Endometrial microvascular endothelial cells (primary cell): ENCODE results near the gene SPSB2. TPM values are rescaled to one million over a fixed set of nuclear protein-coding genes. Genes with fewer than 3 reads are reported as not detected.
"Not testable (repeated sequence)": the region's sequence is repeated elsewhere in the genome, so short reads cannot be mapped to it uniquely, and the experiment has no call there.

ENCODE experiments used
- in situ Hi-C: cut with HindIII; loops from 2 replicates; pipeline ENCODE4 v1.10.0; 2017; ENCODE audit warnings: low sequenced_read_pairs, low pct_unique_long_range_greater_than_20kb; ENCODE audit errors: inconsistent ontology term
- total RNA-seq: library from RNA; depleted of rRNA; stranded (reverse); fragments of >200 nt; gene quantifications from one replicate; pipeline ENCODE4 v1.2.3, GENCODE V29; 2015; ENCODE audit errors: inconsistent ontology term

The SPSB2 gene
- total RNA-seq, 1 donor from 2014 or later, result 2.1 TPM

- in situ Hi-C loops, result no loop called here
These were observed 10.1 kb upstream of the SPSB2 start for GRCh38 chr12:6883252-6883651.

- in situ Hi-C loops, result not testable (repeated sequence)
These were observed 6.7 kb upstream of the SPSB2 start for GRCh38 chr12:6879824-6880223.

- in situ Hi-C loops, result not testable (repeated sequence)
These were observed 889 bp upstream of the SPSB2 start for GRCh38 chr12:6874015-6874368.

- in situ Hi-C loops, result no loop called here
These were observed 742 bp downstream of the SPSB2 start for GRCh38 chr12:6872073-6873048.

DNA sequence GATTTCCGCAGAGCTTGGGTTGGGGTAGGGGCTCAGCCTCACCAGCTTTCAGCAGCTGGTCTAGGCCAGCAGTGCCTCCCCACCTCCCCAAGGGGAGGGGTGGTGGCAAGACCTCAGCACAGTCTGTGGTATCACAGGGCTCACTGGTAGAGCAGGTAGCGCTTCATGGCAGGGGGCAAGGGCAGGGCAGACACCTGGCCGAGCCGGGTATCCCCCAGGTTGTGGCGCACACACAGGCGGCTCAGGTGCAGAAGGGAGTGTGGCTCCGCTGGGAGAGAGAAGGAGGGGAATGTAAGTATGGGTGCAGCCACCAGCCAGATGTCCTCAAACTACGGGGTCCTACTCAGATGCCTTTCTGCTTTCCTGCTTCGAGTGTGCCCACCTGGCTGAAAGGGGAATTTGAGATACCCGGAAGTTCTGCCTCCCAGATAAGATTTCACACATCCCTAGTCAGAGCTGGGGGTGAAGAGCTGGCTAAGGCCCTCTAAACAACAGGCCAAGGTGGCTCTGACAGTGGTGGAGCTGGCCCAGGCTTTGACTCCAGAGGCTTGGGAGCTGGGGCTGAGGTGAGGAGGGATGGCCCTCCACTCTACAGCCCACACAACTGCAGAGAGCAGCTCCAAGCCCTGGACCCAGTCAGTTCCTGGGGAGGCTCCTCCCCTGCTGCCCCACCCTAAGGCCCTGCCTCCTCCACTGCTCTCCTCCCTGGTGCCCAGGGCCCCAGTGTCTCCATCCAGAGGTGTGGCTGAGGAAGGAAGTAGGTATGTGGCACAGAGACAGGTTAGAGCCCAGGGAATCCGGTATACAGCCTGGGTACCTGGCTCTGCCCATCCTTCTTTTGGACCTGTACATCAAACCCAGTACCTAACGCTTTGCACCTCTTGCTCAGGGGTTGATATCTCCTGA, 1.8 kb downstream of the SPSB2 start:
- in situ Hi-C loops, result no loop called here

DNA sequence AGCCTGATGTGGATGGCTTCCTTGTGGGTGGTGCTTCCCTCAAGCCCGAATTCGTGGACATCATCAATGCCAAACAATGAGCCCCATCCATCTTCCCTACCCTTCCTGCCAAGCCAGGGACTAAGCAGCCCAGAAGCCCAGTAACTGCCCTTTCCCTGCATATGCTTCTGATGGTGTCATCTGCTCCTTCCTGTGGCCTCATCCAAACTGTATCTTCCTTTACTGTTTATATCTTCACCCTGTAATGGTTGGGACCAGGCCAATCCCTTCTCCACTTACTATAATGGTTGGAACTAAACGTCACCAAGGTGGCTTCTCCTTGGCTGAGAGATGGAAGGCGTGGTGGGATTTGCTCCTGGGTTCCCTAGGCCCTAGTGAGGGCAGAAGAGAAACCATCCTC, 2.8 kb downstream of the SPSB2 start:
- in situ Hi-C loops, result not testable (repeated sequence)

GRCh38 chr12:6869049-6870021, 3.8 kb downstream of the SPSB2 start:
- in situ Hi-C loops, result no loop called here

- in situ Hi-C loops, result no loop called here
These were observed 4.7 kb downstream of the SPSB2 start for GRCh38 chr12:6868211-6869048.

- in situ Hi-C loops, result no loop called here
These were observed 5.5 kb downstream of the SPSB2 start, which contains the start of gene TPI1 for GRCh38 chr12:6867413-6868210. Gene TPI1 (plus strand): TSS chr12:6867531. CDS start chr12:6867567, 36 bp downstream.

DNA sequence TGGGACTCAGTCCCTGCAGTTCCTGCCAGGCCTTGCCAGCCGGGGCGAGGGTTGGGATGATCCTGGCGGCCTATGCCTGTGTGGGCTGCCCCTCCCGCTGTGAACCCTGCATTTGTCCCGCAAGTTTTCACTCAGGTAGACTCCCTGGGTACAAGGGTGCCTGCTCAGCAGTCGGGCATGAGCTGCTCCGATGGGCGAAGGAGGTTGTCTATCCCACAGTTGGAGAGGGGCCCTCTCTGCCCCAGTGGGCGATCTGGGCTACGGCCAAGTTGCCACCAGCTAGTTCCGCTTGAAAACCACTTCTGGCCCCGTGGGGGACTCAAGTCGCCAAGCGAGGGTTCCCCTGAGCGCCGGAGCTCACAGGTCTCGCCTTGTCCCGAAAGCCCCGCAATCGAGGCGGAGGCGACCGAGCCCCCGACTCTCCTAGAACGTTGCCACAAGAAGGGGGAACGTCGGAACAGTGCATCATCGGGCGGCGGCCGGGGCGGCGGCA, 6.1 kb downstream of the SPSB2 start:
- in situ Hi-C loops, result no loop called here

GRCh38 chr12:6866163-6866919, 6.8 kb downstream of the SPSB2 start:
- in situ Hi-C loops, result no loop called here

- in situ Hi-C loops, result not testable (repeated sequence)
These were observed 7.8 kb downstream of the SPSB2 start for GRCh38 chr12:6865307-6865706.

DNA sequence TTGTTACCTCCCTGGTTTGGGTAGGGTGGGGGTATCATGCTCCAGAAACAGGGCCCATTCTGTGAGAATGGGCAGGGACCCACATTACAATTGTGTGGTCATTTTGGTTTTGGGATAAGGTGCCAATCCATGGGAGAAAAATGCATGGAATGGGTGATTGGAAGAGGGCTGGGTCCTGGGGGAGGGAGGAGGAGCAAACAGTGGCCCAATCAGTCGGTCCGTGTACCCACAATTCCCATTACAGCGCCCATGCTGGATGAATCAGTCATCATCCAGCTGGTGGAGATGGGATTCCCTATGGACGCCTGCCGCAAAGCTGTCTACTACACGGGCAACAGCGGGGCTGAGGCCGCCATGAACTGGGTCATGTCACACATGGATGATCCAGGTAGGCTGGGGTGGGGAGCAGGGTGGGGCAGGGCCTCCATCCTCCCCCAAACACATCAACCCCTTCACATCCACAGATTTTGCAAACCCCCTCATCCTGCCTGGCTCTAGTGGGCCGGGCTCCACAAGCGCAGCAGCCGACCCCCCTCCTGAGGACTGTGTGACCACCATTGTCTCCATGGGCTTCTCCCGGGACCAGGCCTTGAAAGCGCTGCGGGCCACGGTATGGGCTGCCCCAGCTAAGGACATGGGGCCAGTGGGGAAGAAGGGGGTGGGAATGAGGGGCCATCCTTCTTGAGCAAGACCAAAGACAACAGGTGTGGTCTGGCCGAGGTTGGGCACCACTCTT, 9.3 kb downstream of the SPSB2 start:
- in situ Hi-C loops, result no loop called here

DNA sequence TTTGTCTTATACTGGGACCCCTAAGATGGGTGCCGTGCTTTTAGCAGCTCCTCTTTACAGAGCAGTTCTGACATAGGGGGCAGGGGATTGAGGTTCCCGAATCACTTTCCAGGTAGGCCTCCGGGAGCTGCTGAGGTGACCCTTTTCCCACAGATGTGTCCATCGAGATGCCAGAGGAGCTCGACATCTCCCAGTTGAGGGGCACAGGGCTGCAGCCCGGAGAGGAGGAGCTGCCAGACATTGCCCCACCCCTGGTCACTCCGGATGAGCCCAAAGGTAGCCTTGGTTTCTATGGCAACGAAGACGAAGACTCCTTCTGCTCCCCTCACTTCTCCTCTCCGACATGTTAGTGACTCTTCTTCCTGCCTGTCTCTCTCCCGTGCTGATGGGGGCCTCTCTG, 10.1 kb downstream of the SPSB2 start:
- in situ Hi-C loops, result no loop called here

DNA sequence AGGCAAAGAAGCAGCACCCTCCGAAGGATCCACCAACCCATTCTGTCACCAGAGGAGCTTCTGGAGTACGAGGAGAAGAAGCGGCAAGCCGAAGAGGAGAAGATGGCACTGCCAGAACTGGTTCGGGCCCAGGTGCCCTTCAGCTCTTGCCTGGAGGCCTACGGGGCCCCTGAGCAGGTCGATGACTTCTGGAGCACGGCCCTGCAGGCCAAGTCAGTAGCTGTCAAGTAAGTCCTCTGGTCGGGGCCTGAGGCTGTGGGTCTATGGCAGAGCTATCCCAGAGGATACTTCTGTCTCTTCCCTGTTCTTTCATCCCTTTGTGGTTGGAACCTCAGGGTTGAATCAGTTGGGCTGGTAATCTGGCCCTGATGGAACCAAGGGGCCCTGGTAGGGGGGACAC, 11.7 kb downstream of the SPSB2 start:
- in situ Hi-C loops, result no loop called here

- in situ Hi-C loops, result no loop called here
These were observed 12.2 kb downstream of the SPSB2 start for GRCh38 chr12:6860942-6861341.
